Measurements from ENCODE around the gene UTP14A.

- TF ChIP-seq POLR2A (IDR thresholded peaks at IDR 0.05; ENCODE audit: low read length) (no peak), GATA1 (IDR thresholded peaks at IDR 0.05; ENCODE audit: low read depth, low read length) (no peak)
These were observed 48.8 kb downstream of the UTP14A start for GRCh38 chrX:129954804-129955203.

Measured in erythroblast (primary cell).